Fibroblast of lung (primary cell): ENCODE measurements around the gene NT5DC1. TPM values are rescaled to one million over a fixed set of nuclear protein-coding genes. Genes with fewer than 3 reads are reported as not detected.

Experiments
- DNase-seq, 2 donors: peaks; one replicate each; pipeline versions ENCODE4 v3.0.0 to v3.0.0-alpha.2; 2010; ENCODE audit warnings: low read depth in 2 of 2
- H2AFZ ChIP-seq: 2 replicates; pipeline ENCODE4 v1.5.1; 2012; ENCODE audit warnings: low read length, control low read depth, inconsistent platforms
- H3K27ac ChIP-seq: 2 replicates; pipeline ENCODE4 v1.5.1; 2011; ENCODE audit warnings: low read length, control low read depth; ENCODE audit not compliant: insufficient read depth
- H3K27me3 ChIP-seq: 2 replicates; pipeline ENCODE4 v1.5.1; 2011; ENCODE audit warnings: mild to moderate bottlenecking, low read length; ENCODE audit not compliant: control insufficient read depth, insufficient read depth
- H3K36me3 ChIP-seq: 2 replicates; pipeline ENCODE4 v1.5.1; 2011; ENCODE audit warnings: low read length; ENCODE audit not compliant: control insufficient read depth, insufficient read depth
- H3K4me1 ChIP-seq: 2 replicates; pipeline ENCODE4 v1.5.1; 2011; ENCODE audit warnings: low read length; ENCODE audit not compliant: control insufficient read depth, insufficient read depth; ENCODE audit errors: extremely low read depth
- H3K4me2 ChIP-seq: 2 replicates; pipeline ENCODE4 v1.5.1; 2011; ENCODE audit warnings: low read length, control low read depth; ENCODE audit not compliant: insufficient read depth; ENCODE audit errors: extremely low read depth
- H3K4me3 ChIP-seq, 4 experiments: fragments of 200-600 bp in 1 of 4; sonication (generic) in 1 of 4; replicated peaks in 1 of 4; 2 replicates each; pipeline ENCODE4 v1.5.1; 2011 to 2016; ENCODE audit warnings: low read length in 4 of 4, low read depth in 3 of 4, mild to moderate bottlenecking in 3 of 4, control low read depth in 2 of 4, inconsistent platforms in 1 of 4, mixed read lengths in 1 of 4; ENCODE audit not compliant: insufficient read depth in 1 of 4; ENCODE audit errors: control extremely low read depth in 1 of 4
- H3K79me2 ChIP-seq: 2 replicates; pipeline ENCODE4 v1.5.1; 2012; ENCODE audit warnings: mild to moderate bottlenecking, low read length, inconsistent platforms; ENCODE audit not compliant: control insufficient read depth, insufficient read depth
- H3K9ac ChIP-seq: 2 replicates; pipeline ENCODE4 v1.5.1; 2011; ENCODE audit warnings: mild to moderate bottlenecking, low read length, control low read depth; ENCODE audit not compliant: insufficient read depth
- H3K9me3 ChIP-seq: 2 replicates; pipeline ENCODE4 v1.5.1; 2012; ENCODE audit warnings: low read depth, low read length; ENCODE audit not compliant: control insufficient read depth, insufficient read depth
- H4K20me1 ChIP-seq: 2 replicates; pipeline ENCODE4 v1.5.1; 2011; ENCODE audit warnings: low read length; ENCODE audit not compliant: control insufficient read depth, insufficient read depth; ENCODE audit errors: extremely low read depth
- CTCF ChIP-seq, 2 donors: IDR thresholded peaks in 1 of 2; conservative IDR thresholded peaks in 1 of 2; 1 replicate in 1 of 2; 2 replicates in 1 of 2; pipeline ENCODE4 v1.5.1; 2011 to 2012; ENCODE audit warnings: low read length in 2 of 2, control low read depth in 1 of 2, inconsistent platforms in 1 of 2, low read depth in 1 of 2, mild to moderate bottlenecking in 1 of 2
- EZH2 ChIP-seq: IDR thresholded peaks from 2 replicates; pipeline ENCODE4 v1.5.1; 2012; ENCODE audit warnings: low read length, control low read depth, mild to moderate bottlenecking; ENCODE audit errors: missing control alignments
- polyA plus RNA-seq, 2 donors: library from polyadenylated mRNA; depleted of rRNA in 1 of 2; stranded (reverse) in 1 of 2; unstranded in 1 of 2; fragments of >200 nt; gene quantifications; 2 replicates each; pipeline ENCODE4 v1.2.1, GENCODE V29; 2011 to 2012; ENCODE audit warnings: missing spikeins in 1 of 2
- total RNA-seq: library from RNA; depleted of rRNA; stranded (reverse); fragments of >200 nt; gene quantifications from 2 replicates; pipeline ENCODE4 v1.2.1, GENCODE V29; 2014

NT5DC1 gene
- total and polyA plus RNA-seq, 2 donors (not counting 1 experiment from before 2014, with no cell fraction given): 8.1 to 17.9 TPM

DNA sequence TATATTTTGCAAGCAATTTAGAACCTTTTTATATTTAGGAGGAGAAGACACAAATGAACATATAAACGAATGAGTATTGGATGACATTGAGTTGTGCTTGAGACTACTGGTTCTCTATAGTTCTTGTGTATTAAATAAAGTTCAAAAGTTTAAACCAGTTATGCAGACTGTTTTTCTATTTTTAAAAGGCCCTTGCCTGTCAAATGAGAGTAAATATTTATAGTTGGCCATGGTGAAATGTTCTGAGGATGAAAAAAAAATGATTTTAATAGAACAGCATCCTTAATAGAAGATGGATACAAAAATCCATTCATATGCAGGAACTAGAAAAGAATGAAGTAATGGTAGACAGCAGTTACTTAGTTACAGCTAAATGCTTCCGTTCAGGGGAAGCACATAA, 88.8 kb downstream of the NT5DC1 start:
- peak in 1 of 2 donors; percentile 38 for DNase-seq
- Histone ChIP-seq H2AFZ (no peak overlapping the region), H3K9ac (no peak overlapping the region), H3K9me3 (no peaks in the 10 kb centered on the region), H3K27me3 (no peaks in the 10 kb centered on the region), H3K4me3 (no peak overlapping the region), H3K4me2 (no peak overlapping the region), H3K27ac (no peak overlapping the region), H3K4me1 (no peaks in the 10 kb centered on the region), H3K79me2 (no peaks in the 10 kb centered on the region), H3K36me3 (no peaks in the 10 kb centered on the region), H4K20me1 (no peaks in the 10 kb centered on the region)
- TF ChIP-seq CTCF (conservative IDR thresholded peaks at IDR 0.05 in 1 of 2, IDR thresholded peaks at IDR 0.05 in 1 of 2; ENCODE audit: low read depth in 1 of 2, low read length in 2 of 2) (no peak), EZH2 (no peak)

GRCh38 chr6:116190550-116190949, 89.9 kb downstream of the NT5DC1 start:
- no peak overlapping the region for H2AFZ ChIP-seq
- no peaks in the 10 kb centered on the region for H3K36me3 ChIP-seq
- no peak overlapping the region for H3K9ac ChIP-seq
- H3K9me3 ChIP-seq: no peaks in the 10 kb centered on the region
- H3K79me2 ChIP-seq: no peaks in the 10 kb centered on the region
- H3K4me2 ChIP-seq: no peak overlapping the region
- H3K27ac ChIP-seq: no peak overlapping the region
- peak; percentile 84 to 97 for DNase-seq
- no peaks in the 10 kb centered on the region for H3K27me3 ChIP-seq
- H3K4me1 ChIP-seq: no peaks in the 10 kb centered on the region
- H4K20me1 ChIP-seq: no peaks in the 10 kb centered on the region
- TF ChIP-seq EZH2 (no peak), CTCF (conservative IDR thresholded peaks at IDR 0.05 in 1 of 2, IDR thresholded peaks at IDR 0.05 in 1 of 2; ENCODE audit: low read depth in 1 of 2, low read length in 2 of 2) (no peak)
- H3K4me3 ChIP-seq: no peak overlapping the region

DNA sequence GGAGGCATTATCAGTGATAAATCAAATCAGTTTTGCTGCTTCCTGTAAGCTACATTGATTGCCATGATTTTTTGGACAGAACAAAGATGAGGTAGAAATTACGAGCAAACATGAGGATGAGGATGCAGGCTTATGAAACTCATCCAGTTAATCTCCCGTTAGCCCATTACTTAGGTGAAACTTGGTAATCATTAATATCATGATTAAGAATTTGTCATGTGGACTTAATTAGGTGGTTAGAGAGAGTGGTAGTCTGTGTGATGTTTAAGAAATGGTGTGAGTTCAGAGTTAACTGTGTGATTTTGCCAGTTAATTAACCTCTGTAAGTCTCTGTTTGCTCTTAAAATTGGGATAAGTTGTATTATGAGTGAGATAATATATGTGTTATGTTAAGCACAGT, 91.2 kb downstream of the NT5DC1 start:
- H3K27ac ChIP-seq: no peak overlapping the region
- no peak overlapping the region for H2AFZ ChIP-seq
- H3K4me1 ChIP-seq: no peaks in the 10 kb centered on the region
- TF ChIP-seq EZH2: no peak
- no peak for TF ChIP-seq CTCF (conservative IDR thresholded peaks at IDR 0.05 in 1 of 2, IDR thresholded peaks at IDR 0.05 in 1 of 2; ENCODE audit: low read depth in 1 of 2, low read length in 2 of 2)
- H3K9me3 ChIP-seq: no peaks in the 10 kb centered on the region
- H3K27me3 ChIP-seq: no peaks in the 10 kb centered on the region
- H4K20me1 ChIP-seq: no peaks in the 10 kb centered on the region
- no peak overlapping the region for H3K9ac ChIP-seq
- no peaks in the 10 kb centered on the region for H3K79me2 ChIP-seq
- no peak for DNase-seq
- no peak overlapping the region for H3K4me2 ChIP-seq
- H3K36me3 ChIP-seq: no peaks in the 10 kb centered on the region
- H3K4me3 ChIP-seq: no peak overlapping the region
